Stimulated activated CD8-positive, alpha-beta memory T cell treated with anti-CD3 and anti-CD28 coated beads, Interleukin-7, amount 100 ng/mL, for 4 hours (primary cell): ENCODE measurements around the gene ABHD2.
"Not testable (repeated sequence)": the region's sequence is repeated elsewhere in the genome, so short reads cannot be mapped to it uniquely, and the experiment has no call there.

Experiments used
- DNase-seq, 2 donors: peaks; one replicate each; pipeline ENCODE4 v3.0.0-alpha.2; 2020; ENCODE audit warnings: low read depth in 2 of 2

The ABHD2 gene

GRCh38 chr15:89075101-89075640 is 13.1 kb upstream of the ABHD2 start:
- DNase-seq: no peak

- no peak for DNase-seq
Measured at GRCh38 chr15:89075846-89076245, 12.4 kb upstream of the ABHD2 start.

GRCh38 chr15:89077750-89078149 is 10.5 kb upstream of the ABHD2 start:
- DNase-seq: no peak

GRCh38 chr15:89078851-89079810 is 9.1 kb upstream of the ABHD2 start:
- DNase-seq: no peak

GRCh38 chr15:89081878-89082277 is 6.4 kb upstream of the ABHD2 start:
- no peak for DNase-seq

GRCh38 chr15:89083246-89083645 is 5.0 kb upstream of the ABHD2 start:
- DNase-seq: no peak

GRCh38 chr15:89085289-89085926 is 2.8 kb upstream of the ABHD2 start:
- no peak for DNase-seq

GRCh38 chr15:89085933-89086332 is 2.3 kb upstream of the ABHD2 start:
- DNase-seq: not testable (repeated sequence)

GRCh38 chr15:89086390-89086789 is 1.9 kb upstream of the ABHD2 start:
- not testable (repeated sequence) for DNase-seq

- no peak for DNase-seq
Measured at GRCh38 chr15:89087161-89087829, 961 bp upstream of the ABHD2 start.

- no peak for DNase-seq
Measured at GRCh38 chr15:89088605-89089315, 504 bp downstream of the ABHD2 start.

- no peak for DNase-seq
Measured at GRCh38 chr15:89089316-89090230, 1.3 kb downstream of the ABHD2 start.

- DNase-seq: peak in 1 of 2 donors; percentile 33
Measured at GRCh38 chr15:89090791-89091626, 2.8 kb downstream of the ABHD2 start.

GRCh38 chr15:89091627-89092220 is 3.5 kb downstream of the ABHD2 start:
- no peak for DNase-seq

- DNase-seq: no peak
Measured at GRCh38 chr15:89093509-89093908, 5.3 kb downstream of the ABHD2 start.

- DNase-seq: no peak
Measured at GRCh38 chr15:89095073-89095472, 6.8 kb downstream of the ABHD2 start.

- DNase-seq: no peak
Measured at GRCh38 chr15:89095556-89095955, 7.3 kb downstream of the ABHD2 start.

GRCh38 chr15:89096664-89097063 is 8.4 kb downstream of the ABHD2 start:
- DNase-seq: no peak

GRCh38 chr15:89097313-89097712 is 9.1 kb downstream of the ABHD2 start:
- no peak for DNase-seq
